GM08714 (cell line): ENCODE results near the gene PKHD1.

Source experiments
- H3K4me3 ChIP-seq: fragments of 200-500 bp; sonication (Bioruptor generic); 2 replicates; pipeline ENCODE4 v1.5.1; 2014; ENCODE audit warnings: mild to moderate bottlenecking, low read length, inconsistent platforms
- ZNF274 ChIP-seq: IDR thresholded peaks from 2 replicates; pipeline ENCODE4 v1.6.1; 2012; ENCODE audit warnings: mild to moderate bottlenecking, low read depth, low read length

Gene PKHD1

GRCh38 chr6:51775942-51776860, 311.2 kb downstream of the PKHD1 start:
- no peak for TF ChIP-seq ZNF274
- H3K4me3 ChIP-seq: no peak overlapping the region

- TF ChIP-seq ZNF274: no peak
- no peak overlapping the region for H3K4me3 ChIP-seq
Measured at GRCh38 chr6:51768087-51768486, 319.3 kb downstream of the PKHD1 start.

GRCh38 chr6:51765230-51765629, 322.2 kb downstream of the PKHD1 start:
- no peak overlapping the region for H3K4me3 ChIP-seq
- no peak for TF ChIP-seq ZNF274

DNA sequence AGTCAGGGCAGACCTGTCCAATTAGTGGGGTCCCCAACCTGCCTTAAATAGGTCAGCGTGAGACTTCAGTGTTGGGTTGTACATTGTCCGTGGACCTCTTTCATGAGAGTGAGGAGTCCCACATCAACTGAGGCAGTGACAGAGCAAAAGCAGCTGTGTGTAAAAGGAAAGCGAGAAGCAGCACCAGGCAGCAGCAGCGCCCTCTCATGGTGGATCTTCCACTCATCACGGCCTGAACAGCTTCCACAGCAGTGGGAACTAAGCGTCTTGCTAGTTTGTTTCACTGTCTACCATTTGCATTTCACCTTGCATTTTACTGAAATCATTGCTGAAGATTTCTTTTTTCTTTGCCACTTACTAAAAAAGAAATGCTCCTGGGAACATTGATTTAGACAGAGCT, 333.8 kb downstream of the PKHD1 start:
- TF ChIP-seq ZNF274: no peak
- no peak overlapping the region for H3K4me3 ChIP-seq

- H3K4me3 ChIP-seq: no peak overlapping the region
Measured at GRCh38 chr6:51743999-51744398, 343.4 kb downstream of the PKHD1 start.

DNA sequence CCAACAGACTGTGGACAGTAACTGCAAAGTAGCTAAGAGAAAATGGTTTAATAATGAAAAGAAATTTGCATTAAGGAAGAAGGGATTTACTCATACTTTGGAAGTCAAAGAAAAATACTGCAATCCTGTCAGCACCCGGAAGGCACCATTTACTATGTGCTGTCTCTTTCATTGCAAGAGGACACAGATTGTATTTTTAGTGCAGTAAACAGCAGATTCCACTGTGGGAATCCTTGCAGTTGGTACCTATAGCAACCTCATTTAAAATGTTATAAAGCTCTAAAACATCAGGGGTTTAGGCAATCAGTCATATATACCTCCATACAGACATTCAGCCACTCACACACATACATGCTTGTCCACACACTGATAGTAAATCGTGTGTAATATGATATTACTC, 346.8 kb downstream of the PKHD1 start:
- no peak overlapping the region for H3K4me3 ChIP-seq
- no peak for TF ChIP-seq ZNF274

More at GRCh38 chr6:51743999-51744398, 343.4 kb downstream of the PKHD1 start:
- TF ChIP-seq ZNF274: no peak

DNA sequence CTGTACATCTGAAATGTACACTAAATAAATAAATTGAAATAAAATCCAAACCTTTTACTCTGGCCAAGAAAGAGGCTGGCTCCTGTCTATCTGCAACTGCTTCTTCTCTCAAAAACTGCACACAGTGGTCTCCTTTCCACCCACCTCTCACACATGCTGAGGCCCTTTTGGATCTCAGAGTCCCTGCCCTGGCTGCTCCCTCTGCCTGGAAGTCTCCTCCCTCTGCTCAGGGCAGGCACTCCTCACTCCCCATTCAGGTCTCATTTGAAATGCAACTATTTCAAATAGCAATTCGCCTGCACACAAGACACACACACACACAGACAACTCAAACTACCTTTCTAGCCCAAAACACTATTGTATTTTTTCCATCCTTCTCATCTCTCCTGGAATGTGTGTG, 348.8 kb downstream of the PKHD1 start:
- H3K4me3 ChIP-seq: no peak overlapping the region
- no peak for TF ChIP-seq ZNF274

DNA sequence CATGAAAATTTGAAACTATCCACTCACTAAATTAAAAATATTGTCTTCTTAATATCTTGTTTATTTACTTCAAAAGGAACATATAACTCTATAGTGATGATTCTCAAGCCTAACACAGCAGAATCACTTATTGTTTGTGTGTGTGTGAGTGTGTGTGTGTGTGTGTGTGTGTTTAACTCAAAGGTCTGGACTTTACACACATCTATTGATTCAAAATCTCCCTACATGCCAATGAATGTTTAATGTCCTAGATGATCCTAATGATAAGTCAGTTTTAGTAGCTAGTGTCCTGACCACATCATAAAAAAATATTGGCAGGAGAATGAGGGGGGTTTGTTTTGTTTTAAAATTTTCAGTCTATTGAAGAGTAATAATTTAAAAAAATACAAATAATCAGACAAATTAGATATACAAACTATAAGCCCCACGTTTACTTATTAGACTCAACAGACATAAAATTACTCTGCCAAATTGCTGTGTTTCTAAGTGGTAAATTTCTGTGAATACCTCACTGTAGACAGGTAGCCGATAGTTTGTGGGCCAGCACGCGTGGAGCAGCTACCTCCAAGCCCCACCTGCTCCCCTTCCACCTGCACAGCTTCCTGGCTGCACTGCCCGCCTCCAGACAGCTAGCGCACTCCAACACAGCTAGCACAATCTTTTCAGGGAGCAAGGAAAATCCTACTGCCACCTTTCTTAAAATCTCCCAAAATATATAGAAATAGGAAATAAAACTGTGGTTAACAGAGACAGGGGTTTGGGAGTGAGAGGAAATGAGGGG, 349.6 kb downstream of the PKHD1 start:
- no peak for TF ChIP-seq ZNF274

DNA sequence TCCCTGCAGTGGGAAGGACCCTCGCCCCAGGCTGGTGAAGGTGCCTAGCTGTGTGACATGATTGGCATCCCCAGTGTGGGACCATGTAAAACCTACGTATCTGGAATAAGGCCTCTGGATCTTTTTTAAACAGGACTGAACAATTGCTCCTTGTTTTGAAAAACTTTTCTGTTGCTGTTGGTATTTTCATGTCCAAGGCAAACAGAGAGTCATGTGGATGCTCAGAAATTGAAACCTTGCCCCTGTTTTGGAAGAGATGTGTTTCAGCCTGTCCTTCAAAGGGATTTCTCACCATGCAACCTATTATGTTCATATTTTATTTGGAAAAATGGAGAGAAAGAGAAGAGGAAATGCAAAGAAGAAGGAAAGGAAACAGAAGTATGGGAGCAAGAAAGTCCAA, 362.3 kb downstream of the PKHD1 start:
- H3K4me3 ChIP-seq: no peak overlapping the region
- TF ChIP-seq ZNF274: no peak

More for the DNA sequence above, 349.6 kb downstream of the PKHD1 start:
- H3K4me3 ChIP-seq: no peak overlapping the region

DNA sequence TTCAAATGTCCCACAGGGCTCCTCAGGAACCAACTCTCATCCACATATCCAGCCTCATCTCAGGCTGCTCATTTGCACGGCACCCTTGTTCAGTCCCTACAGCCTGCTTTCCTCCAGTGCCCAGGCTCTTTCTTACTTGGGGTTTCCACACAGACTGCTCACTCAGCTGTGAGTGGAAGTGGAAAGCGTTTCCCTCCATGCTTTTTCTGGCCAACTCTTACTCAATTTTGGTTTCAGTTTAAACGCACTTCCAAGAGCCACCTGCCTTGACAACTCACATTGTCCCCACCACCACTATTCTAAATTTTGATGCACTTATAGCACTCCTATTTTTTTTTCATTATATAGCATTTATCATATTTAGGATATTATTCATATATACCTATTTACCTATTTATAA, 367.1 kb downstream of the PKHD1 start:
- no peak overlapping the region for H3K4me3 ChIP-seq
- TF ChIP-seq ZNF274: no peak

GRCh38 chr6:51719297-51719696, 368.1 kb downstream of the PKHD1 start:
- no peak overlapping the region for H3K4me3 ChIP-seq
- no peak for TF ChIP-seq ZNF274

DNA sequence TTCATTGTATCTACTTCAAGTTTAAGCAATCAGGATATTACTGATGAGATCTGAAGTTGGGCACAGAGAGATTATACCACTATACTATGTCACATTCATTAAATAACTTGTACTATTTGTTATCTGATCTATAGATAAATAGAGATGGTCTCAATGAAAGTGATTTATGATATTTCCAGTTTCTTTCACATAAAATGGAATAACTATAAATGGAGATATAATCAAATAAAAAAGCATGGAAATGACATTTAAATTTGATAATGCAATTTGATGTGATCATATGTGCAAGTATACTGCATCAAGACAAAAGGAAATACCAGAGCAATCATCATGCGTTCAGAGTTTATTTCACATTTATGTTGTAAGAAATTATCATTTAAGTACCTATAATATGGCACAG, 368.9 kb downstream of the PKHD1 start:
- TF ChIP-seq ZNF274: no peak
- no peak overlapping the region for H3K4me3 ChIP-seq

- no peak overlapping the region for H3K4me3 ChIP-seq
- no peak for TF ChIP-seq ZNF274
Measured at GRCh38 chr6:51717477-51717876, 369.9 kb downstream of the PKHD1 start.

GRCh38 chr6:51711876-51712275, 375.5 kb downstream of the PKHD1 start:
- H3K4me3 ChIP-seq: no peak overlapping the region
- no peak for TF ChIP-seq ZNF274

DNA sequence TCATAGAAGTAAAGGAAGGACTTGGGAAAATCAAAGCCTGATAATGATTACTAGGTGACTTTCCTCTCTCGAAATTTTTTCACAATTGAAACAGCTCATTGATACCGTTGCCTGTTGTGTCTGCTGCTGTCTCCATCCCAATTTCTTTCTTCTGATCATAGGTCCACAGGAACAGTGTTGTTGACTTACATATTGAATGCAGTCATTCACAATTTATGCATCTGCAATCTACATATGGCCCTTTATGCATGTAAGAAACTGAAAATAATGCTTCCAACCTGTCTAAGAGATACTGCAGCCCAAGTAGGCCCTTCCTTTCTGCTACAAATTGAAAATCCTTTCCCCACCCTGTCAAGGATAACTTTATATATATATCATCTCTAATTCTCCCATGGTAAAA, 381.3 kb downstream of the PKHD1 start:
- TF ChIP-seq ZNF274: no peak
- H3K4me3 ChIP-seq: no peak overlapping the region

GRCh38 chr6:51704932-51705540, 382.4 kb downstream of the PKHD1 start:
- TF ChIP-seq ZNF274: no peak
- no peak overlapping the region for H3K4me3 ChIP-seq
